ENCODE measurements around the gene RHOT1.
"Not testable (repeated sequence)": the region's sequence is repeated elsewhere in the genome, so short reads cannot be mapped to it uniquely, and the experiment has no call there.

DNA sequence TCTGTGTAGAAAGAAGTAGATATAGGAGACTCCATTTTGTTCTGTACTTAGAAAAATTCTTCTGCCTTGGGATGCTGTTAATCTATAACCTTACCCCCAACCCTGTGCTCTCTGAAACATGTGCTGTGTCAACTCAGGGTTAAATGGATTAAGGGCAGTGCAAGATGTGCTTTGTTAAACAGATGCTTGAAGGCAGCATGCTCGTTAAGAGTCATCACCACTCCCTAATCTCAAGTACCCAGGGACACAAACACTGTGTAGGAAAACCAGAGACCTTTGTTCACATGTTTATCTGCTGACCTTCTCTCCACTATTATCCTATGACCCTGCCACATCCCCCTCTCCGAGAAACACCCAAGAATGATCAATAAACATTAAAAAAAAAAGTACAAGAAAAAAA, 38.0 kb downstream of the RHOT1 start:
- TF ChIP-seq, protein P1, sequence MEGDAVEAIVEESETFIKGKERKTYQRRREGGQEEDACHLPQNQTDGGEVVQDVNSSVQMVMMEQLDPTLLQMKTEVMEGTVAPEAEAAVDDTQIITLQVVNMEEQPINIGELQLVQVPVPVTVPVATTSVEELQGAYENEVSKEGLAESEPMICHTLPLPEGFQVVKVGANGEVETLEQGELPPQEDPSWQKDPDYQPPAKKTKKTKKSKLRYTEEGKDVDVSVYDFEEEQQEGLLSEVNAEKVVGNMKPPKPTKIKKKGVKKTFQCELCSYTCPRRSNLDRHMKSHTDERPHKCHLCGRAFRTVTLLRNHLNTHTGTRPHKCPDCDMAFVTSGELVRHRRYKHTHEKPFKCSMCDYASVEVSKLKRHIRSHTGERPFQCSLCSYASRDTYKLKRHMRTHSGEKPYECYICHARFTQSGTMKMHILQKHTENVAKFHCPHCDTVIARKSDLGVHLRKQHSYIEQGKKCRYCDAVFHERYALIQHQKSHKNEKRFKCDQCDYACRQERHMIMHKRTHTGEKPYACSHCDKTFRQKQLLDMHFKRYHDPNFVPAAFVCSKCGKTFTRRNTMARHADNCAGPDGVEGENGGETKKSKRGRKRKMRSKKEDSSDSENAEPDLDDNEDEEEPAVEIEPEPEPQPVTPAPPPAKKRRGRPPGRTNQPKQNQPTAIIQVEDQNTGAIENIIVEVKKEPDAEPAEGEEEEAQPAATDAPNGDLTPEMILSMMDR (IDR thresholded peaks at IDR 0.05): not testable (repeated sequence)
- TF ChIP-seq POLR2A (IDR thresholded peaks at IDR 0.05): not testable (repeated sequence)

Data from lower leg skin (tissue), 3 donors.